HG03520 (cell line): Measurements from ENCODE around the gene PLCL1.
"Not testable (repeated sequence)": the region's sequence is repeated elsewhere in the genome, so short reads cannot be mapped to it uniquely, and the experiment has no call there.

Experiments used
- ATAC-seq: cut with Tn5 transposase; IDR thresholded peaks from one replicate; pipeline ENCODE4 v1.9.1; 2021; ENCODE audit warnings: mild to moderate bottlenecking, moderate library complexity; ENCODE audit not compliant: unreplicated experiment

PLCL1 gene

DNA sequence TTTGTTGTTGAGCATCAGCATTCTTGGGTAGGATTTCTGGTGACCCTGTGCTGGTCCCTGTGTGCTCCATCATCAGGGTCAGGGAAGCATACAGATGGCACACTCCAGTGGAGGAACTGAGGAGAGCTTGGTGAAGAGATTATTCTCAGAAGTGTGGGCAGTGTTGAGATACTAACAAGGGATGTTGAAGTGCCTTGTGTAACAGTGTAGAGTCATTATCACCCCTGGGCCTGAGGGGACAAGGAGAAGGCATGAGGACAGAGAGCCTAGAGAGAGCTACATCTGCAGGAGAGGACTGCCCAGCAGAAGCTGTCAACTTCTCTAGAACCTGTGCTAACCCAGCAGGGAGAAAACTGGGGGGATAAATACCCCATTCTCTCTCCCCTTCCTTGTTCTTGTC lies 189.0 kb downstream of the PLCL1 start:
- ATAC-seq = no peak

DNA sequence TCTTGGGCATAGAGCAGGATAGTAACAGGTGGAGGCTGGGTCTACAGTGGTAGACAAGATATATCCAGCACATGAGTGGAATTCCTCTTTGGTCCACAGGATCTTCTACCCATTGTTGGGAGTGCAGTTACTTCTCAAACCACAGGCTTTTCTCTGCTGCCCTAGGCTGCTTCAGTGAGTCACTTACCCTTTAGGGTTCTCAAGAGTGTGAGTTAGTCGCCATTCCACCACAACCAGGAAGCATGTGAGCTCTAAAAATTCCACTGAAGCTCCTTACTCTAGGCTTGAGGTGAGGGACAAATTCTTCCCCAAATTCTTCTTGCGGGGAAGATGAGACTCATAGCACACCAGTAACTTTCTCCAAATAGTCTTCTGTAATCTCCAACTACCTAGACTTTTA lies 189.4 kb downstream of the PLCL1 start:
- no peak for ATAC-seq

DNA sequence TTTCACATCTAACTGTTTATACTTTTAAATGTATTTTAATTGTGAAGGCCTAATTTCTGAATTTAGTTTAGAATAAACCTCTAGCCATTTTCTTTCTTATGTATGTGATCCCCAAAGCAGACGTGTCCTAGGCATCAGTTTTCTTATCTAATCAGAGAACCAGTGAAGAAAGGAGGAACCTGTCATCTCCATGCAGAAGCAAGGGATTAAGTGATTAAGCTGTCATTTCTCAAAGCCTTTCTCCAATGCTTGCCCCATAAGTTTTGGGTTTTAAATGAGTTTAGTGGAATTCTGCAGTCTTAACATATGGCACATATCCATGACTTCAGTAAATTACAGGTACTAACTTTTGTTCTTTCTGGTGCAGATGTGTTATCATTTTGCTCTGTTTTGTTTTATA lies 190.4 kb downstream of the PLCL1 start:
- ATAC-seq = no peak

DNA sequence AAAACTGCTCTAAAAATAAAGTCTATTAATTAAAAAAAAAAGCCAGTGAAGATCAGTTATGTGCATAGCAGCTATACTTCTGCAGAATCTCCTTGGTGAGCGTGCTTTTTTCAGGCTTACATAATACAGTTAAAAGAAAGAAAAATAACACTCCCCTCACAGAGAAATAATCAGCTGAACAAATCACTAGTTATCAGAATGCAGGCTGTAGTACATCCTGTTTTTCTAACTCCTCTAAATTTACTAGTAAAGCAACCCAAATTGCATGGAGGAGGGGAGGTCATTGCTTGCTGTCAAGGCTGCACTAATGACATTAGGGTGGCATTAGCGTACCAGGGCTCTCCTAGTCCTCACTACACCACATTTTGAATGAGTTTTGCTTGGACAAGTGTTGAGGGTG lies 192.2 kb downstream of the PLCL1 start:
- ATAC-seq = no peak

DNA sequence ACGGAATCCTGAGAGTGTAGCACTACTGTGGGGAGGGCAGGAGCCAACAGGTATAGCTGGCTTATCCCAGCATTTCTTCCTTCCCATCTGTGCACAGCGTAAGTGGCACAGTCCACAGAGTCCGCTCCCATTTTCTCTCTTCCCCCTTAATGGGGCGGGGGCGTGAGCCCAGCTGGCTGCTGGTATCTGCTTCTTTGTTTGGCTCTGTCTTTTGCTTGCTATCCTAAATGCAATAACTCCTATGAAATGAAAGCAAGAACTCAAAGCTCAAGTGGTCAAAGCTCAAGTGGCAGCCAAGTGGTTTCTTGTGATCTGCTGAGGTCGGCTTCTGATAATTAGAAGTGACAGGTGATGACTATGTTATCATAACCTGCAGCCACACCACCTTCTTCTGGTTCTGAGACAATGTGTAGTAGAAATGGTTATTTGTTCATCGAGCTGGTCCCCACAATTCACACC lies 192.7 kb downstream of the PLCL1 start:
- no peak for ATAC-seq

DNA sequence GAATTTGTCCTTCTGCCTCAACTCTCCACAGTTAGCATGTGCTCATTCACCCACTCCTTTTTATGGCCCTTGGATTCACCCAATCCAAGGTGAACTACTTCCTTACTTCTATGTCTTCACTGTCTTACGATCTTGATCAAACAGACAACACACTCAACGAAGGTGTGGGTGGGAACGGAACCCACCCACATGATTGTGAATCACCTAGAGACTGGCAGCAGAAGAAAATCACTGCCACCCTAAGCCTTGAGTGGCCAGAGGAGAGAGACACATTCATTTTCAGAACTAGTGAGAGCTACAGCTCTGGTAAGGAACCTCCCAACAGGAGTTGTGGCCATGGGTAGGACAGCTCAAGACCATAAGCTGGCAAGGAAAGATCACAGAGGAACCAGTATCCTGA lies 194.3 kb downstream of the PLCL1 start:
- no peak for ATAC-seq

DNA sequence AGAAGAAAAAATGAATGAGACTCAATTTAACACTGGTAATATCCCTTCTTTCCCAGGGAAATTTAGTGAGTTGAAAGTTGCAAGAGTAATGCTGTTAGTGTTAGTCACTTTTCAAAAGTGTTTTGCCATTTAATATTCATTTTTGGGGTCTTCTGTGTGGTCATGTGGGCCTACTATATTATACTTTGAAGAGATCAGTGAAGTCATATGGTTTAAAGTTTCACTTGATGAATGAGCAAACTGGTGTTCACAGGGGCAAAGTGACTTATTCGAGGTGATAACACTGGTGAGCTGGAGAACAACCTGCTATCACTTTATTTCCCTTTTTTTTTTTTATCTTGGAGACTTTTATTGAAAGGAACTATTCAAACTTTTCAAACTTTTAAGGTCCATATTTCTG lies 196.0 kb downstream of the PLCL1 start:
- ATAC-seq = no peak

DNA sequence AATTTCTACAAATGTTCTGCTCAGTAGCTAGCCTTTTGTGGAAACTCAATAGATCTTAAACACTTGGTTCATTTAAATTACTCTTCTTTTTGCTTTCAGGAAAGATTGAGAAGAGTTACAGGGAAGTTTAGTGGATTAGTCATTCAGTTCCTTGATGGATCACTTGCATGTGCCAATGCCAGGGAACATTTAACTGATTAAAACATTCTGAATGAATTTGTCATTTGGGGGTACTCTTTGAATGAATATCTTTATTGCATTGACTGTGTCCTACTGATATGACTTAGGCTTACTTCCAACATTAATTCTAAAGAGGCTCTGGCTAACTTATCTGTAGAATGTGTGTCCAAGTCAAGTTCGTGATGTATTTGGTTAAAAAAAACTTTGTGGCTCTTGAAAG lies 199.8 kb downstream of the PLCL1 start:
- no peak for ATAC-seq

DNA sequence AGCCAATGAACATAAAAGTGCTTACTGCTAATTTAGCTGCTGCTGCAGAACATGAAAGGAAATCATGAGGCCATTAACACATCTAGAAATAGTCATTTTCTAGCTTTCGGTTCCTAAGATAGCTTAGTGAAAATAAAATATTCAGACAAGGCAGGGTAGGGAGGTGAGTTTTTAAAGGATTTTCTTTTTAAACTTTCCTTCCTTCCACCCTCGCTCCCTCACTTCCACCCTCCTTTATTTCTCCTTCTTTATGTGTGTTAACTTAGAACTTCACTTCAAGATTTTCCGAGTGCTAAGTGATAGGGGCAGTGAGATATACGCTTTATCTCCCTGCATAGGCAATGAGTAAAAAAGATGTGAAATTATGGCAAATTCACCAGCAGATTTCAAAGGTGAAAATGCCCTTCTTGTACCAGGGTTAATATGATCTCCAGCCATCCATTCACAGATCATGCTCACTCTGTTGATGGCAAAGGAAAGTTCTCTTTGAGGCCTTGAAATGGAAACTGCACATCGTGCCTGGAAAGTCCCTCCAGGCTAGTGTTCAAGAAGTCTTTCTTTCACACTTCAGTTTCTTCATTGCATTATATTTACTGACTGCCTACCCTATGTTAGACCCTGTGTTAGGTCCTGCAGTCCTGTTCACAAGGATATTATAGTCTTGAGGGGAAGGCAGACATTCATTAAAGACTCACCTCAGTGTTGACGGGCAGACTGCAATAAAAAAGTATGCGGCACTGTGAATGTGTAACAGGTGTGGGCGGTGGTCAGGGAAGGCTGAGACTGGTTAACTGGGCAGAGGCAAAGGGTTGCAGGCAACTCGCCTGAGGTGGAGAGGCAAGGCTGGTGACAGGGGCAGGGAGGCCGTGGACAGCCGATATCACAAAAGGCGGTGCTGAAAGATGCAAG lies 200.8 kb downstream of the PLCL1 start:
- peak; percentile 79 for ATAC-seq

DNA sequence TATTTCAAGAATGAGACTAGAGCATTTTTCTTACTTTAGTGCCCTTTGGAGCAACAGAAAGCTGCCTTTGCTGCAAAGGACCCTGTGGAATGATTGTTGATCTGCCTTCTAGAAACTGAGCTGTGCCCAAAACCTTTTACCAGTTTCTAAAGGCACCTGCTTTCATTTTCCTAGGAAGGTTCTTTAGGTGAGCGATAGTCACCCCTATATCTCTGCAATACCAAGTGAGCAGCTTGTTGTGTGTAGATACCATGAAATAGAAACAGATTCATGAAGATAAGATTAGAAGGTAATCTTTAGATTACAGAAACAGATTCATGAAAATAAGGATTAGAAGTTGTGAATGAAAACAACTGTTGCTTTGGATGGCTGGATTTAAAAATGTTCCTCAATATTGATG lies 202.3 kb downstream of the PLCL1 start:
- ATAC-seq = no peak

DNA sequence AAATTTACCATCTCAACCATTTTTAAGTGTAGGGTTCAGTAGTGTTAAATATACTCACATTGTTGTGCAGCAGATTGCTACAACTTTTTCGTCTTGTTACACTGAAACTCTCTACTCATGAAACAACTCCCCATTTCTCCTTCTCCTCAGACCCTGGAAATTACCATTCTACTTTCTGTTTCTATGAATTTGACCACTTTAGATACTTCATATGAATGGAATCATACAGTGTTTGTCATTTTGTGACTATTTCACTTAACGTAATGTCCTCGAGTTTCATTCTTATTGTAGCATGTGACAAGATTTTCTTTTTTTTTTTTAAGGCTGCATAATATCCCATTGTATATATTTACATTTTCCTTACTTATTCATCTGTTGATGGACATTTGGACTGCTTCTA lies 203.8 kb downstream of the PLCL1 start:
- no peak for ATAC-seq

DNA sequence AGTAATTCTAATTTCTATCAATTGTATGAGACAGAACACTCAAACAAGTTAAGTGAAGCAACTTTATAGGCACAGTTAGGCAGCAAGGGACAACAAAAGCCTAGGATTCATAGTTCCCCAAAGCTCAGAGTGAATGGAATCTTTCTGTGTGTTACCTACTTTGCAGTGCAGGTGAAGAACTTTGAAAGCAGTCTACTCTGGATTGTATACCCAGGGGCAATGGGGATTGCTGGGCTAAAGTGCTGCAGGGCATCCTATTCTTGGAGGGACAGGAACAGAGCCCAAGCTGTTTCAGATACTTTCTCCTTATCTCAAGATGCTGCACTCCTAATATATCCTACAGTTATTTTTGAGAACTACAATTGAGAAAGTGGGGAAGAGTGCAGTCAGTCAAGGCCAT lies 207.6 kb downstream of the PLCL1 start:
- no peak for ATAC-seq

DNA sequence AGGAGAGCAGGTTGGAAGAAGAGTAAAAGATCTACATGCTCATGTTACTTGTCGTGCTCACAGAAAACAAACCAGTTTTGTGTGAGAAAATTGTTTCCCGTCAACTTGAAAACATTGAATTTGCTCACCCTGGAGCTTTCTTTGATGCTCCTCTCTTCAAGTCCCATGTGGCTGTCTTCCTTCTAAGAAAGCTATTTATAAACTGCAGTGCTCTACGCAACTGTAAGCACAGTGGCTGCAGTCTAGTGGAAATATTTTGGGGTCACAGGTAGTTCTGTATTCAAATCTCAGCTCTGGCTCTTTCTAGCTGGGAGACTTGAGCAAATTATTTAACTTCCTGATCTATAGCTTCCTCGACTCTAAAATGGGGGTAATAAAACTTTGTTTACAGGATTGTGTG lies 211.8 kb downstream of the PLCL1 start:
- ATAC-seq = no peak

DNA sequence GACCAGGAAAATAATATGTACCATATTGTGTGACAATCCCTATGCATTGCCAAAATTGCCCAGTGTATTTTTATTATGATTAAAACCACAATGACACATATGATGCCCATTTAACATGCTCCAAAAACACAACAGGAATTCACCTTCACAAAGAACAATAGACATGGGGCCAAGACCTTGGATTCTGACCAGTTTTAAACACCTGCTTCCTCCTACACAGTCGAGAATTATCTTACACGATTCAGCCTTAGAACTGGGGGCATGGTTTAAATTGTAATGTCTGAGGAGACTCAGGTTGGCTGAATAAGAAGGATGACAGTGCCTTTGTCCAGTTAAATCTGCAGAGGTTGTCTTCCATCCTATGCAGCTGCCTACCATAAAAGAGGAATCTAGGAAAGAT lies 212.7 kb downstream of the PLCL1 start:
- no peak for ATAC-seq

DNA sequence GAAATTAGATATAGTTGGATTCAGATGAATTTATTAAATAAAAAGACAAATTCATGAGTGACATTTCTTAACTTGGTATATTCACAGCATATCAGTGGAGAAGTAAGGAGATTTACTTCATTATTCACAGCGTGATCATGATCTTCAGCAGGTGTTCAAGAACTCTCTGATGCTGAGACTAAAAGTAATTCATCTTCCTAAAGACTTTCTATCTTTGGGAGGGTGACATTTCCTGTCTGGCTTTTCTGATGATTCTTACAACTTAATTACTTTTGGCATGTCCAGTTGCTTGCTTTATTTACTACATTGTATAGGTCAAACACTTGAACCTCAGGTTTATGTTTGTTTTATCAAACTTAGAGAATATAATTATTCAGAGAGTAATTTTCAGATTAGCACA lies 224.6 kb downstream of the PLCL1 start:
- ATAC-seq = no peak

DNA sequence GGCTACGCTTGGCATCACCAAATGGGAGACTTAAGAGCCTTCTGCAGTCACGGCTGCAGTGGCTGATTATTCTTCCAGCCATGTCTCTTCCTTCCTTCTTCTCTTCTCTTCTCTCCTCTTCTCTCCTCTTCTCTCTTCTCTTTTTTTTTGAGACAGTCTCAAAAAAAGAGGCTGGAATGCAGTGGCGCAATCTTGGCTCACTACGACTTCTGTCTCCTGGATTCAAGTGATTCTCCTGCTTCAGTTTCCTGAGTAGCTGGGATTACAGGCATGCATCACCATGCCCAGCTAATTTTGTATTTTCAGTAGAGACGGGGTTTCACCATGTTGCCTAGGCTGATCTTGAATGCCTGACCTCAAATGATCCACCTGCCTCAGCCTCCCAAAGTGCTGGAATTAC lies 225.2 kb downstream of the PLCL1 start:
- ATAC-seq = not testable (repeated sequence)

DNA sequence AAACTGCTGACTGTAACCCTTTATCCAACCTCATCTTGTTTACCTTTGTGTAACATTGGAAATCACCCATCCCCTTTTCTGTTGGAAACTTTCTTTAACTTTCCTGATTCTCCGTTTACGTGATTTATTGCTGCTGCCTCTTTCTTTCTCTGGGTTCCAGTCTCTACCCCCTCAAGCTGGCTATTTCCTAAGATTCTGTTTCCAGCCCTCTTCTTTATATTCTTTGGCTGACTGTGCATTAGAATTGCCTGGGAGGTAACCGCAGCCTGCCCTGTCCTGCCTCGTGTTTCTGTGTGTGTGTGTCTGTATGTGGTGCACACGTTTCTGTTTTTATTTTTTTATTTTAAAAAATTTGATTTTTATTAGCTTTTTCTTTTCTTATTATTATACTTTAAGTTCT lies 229.2 kb downstream of the PLCL1 start:
- no peak for ATAC-seq

DNA sequence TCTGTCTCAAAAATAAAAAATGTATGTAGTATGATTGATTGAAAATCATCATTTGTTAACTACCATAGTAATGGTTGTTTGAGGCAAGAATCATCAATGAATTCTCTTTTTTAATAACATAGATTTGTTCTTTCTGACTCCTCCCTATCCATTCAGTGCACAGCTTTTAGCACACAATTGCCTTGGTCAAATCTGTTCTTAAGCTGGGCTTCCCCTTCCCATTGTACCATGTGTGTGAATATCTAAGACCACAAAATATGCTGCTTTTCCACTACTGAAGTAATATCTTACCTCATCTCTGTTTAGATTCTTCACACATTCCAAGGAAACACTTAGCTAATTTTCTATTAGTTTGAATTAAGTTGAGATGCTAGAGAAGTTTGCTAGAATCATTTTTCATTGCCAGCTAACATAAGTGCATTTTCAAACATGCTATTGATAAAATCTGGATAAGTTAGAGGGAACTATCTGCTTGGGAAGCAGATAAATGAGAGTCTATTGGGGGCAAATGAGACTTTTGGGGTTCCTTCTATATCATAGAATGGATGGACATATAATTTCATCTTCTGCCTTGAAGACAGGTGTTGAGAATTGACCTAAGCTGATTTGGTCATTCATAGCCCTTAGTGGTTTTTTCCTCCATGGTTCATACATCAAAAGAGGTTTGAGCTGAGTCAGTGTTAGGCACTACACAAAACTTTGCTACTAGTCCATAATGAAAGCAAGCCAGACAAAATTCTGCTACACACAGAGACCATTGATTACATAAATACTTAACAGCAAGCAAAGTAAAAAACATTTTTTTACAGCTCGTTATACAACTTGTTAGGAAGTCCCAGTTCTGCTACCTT lies 231.9 kb downstream of the PLCL1 start:
- ATAC-seq = no peak

DNA sequence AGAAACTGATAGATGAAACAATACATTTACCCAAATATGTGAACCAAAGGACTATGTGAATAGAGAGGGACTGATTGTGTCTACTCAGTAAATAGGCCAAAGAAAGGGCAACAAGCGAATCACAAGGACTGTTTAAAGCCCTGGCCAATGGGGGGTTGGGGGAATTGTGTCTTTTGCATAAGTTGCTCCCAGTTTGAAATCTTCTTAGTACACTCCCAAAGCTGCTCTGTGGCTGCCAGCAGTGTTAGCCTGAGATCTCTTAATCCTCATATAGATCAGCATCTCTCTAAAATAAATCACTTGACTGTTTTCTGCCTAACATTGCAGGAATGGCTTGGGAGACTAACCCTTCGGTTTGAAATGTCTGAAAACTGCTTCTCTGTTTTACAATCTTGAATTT lies 236.4 kb downstream of the PLCL1 start:
- ATAC-seq = no peak

DNA sequence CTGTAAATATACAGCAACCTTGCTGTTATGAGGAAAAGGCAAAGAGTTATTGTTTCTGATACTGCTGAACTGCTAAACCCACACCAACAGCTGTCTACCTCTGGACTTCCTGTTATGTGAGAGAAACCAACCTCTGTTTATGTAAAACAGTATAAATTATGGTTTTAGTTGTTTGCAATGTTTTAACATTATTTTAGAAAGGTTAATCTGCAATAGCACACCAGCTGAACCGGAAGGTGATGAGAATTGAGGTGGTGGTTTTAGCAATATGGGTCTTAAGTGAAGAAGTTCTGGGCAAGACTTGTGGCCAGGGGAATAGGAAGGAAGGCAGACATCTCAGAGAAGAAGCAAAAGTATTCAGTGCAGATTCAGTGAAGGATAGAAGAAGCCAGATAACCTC lies 237.8 kb downstream of the PLCL1 start:
- ATAC-seq = peak; percentile 85

DNA sequence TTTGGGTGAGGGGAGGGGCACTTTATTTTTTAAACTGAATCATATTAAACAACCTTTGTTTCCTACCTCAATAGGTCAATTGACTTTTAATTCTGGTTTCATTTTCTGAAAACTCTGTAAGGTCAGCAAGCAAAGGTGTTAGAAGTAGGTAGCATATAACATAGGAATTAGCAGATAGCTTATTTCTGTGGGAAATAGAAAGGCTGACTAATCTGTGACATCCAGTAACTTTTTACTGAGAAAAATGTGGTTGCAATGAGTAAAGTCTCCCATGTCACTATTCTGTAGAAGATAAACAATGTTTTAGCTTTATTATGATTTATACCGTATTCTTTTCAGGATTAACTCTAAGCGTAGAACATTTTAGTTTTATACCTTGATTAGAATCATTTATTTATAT lies 240.4 kb downstream of the PLCL1 start:
- ATAC-seq = no peak

DNA sequence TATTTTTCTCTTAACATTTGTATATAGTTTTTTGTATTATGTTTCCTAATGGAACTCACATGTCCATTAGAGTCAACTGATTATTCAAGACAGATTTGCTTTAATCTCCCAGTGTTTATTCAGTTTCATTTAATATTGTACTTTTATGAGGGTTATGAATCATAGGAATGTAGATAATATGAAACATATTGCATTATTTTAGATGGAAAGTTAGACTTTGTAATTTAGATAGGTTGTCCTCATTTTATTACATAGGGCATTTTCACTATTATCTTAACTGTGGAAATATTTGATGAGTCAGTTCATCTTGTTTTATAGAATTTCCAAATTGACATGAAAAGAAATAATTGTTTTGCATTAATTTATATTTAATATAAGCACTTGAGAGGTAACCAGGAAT lies 240.8 kb downstream of the PLCL1 start:
- ATAC-seq = no peak
